Measurements from ENCODE around the gene AMZ2.

AMZ2 gene

GRCh38 chr17:68291836-68292688 is 44.2 kb downstream of the AMZ2 start:
- peak overlapping the region; percentile 96 for H4K91ac ChIP-seq (ENCODE audit: low read depth, low read length)

DNA sequence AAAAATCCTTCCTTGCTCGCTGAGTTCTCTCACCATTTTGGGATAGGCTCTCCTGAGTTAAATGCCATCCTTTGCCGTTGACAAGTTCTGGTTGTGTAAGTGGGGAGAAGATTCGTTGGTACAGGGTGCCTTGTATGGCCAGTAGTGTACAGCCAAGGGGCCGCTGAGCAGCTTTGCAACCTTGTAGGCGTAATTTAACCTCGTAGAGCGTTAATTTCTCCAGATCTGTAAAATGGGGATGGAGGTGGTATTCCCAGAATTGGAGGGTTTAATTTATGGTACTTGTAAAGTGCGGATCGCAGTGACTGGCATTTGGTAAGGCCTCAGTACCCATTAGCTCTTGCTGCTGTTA is 44.8 kb downstream of the AMZ2 start:
- no peak overlapping the region for H3K9ac ChIP-seq (ENCODE audit: low read length)
- H3K18ac ChIP-seq (ENCODE audit: low read length) = no peak overlapping the region
- H2AK5ac ChIP-seq (ENCODE audit: low read length) = no peak overlapping the region
- no peak overlapping the region for H3K23ac ChIP-seq (ENCODE audit: low read length)
- H2BK12ac ChIP-seq (ENCODE audit: low read length) = no peak overlapping the region
- H4K12ac ChIP-seq (ENCODE audit: low read depth, low read length) = no peak overlapping the region
- no peaks in the 10 kb centered on the region for H3K27me3 ChIP-seq (ENCODE audit: insufficient read depth, low read length)
- H2BK5ac ChIP-seq (ENCODE audit: low read depth, low read length, poor library complexity) = no peak overlapping the region
- H2BK120ac ChIP-seq (ENCODE audit: insufficient read depth, low read length, poor library complexity) = no peak overlapping the region
- H3K14ac ChIP-seq (ENCODE audit: low read length) = no peak overlapping the region
- peak overlapping the region; percentile 87 for H3K4me2 ChIP-seq (ENCODE audit: low read length)
- H4K91ac ChIP-seq (ENCODE audit: low read depth, low read length) = peak overlapping the region; percentile 96
- no peak overlapping the region for H2AFZ ChIP-seq (ENCODE audit: insufficient read depth, low read length, poor library complexity)
- no peak overlapping the region for H3K4me3 ChIP-seq (ENCODE audit: low read depth, low read length)
- H3K4me1 ChIP-seq (ENCODE audit: control insufficient read depth in 1 of 2, insufficient read depth in 2 of 2, low read length in 2 of 2) = peaks cover 12 to 13% of the 10 kb centered on the region in 2 experiments
- H4K8ac ChIP-seq (ENCODE audit: low read depth, low read length) = peak overlapping the region; percentile 26
- H3K4ac ChIP-seq (ENCODE audit: low read depth, low read length) = no peak overlapping the region
- peak overlapping the region; percentile 22 for H3K27ac ChIP-seq (ENCODE audit: low read depth, low read length)
- H3K79me2 ChIP-seq (ENCODE audit: control insufficient read depth, insufficient read depth, low read length, poor library complexity) = peaks cover 10% of the 10 kb centered on the region
- no CpG with 5 or more reads among the region's 9 CpGs for WGBS (ENCODE audit: extremely low coverage, insufficient coverage, insufficient read length)
- peaks cover 24% of the 10 kb centered on the region for H3K79me1 ChIP-seq (ENCODE audit: low read length)
- H3K9me3 ChIP-seq (ENCODE audit: insufficient read depth, low read depth, low read length) = no peaks in the 10 kb centered on the region
- H3K36me3 ChIP-seq (ENCODE audit: control insufficient read depth in 1 of 2, insufficient read depth in 2 of 2, low read length in 2 of 2) = no peaks in the 10 kb centered on the region
- DNase-seq = no peak

More at GRCh38 chr17:68291836-68292688, 44.2 kb downstream of the AMZ2 start:
- H3K9ac ChIP-seq (ENCODE audit: low read length) = peak overlapping the region; percentile 75
- peak overlapping the region; percentile 79 for H3K27ac ChIP-seq (ENCODE audit: low read depth, low read length)
- no peaks in the 10 kb centered on the region for H3K36me3 ChIP-seq (ENCODE audit: control insufficient read depth in 1 of 2, insufficient read depth in 2 of 2, low read length in 2 of 2)
- peak overlapping the region; percentile 93 for H3K18ac ChIP-seq (ENCODE audit: low read length)
- peaks cover 12 to 13% of the 10 kb centered on the region in 2 experiments for H3K4me1 ChIP-seq (ENCODE audit: control insufficient read depth in 1 of 2, insufficient read depth in 2 of 2, low read length in 2 of 2)
- H3K27me3 ChIP-seq (ENCODE audit: insufficient read depth, low read length) = no peaks in the 10 kb centered on the region
- H2BK120ac ChIP-seq (ENCODE audit: insufficient read depth, low read length, poor library complexity) = peak overlapping the region; percentile 85
- H4K12ac ChIP-seq (ENCODE audit: low read depth, low read length) = peak overlapping the region; percentile 87
- H2AFZ ChIP-seq (ENCODE audit: insufficient read depth, low read length, poor library complexity) = peak overlapping the region; percentile 93
- peak overlapping the region; percentile 76 for H3K14ac ChIP-seq (ENCODE audit: low read length)
- peak overlapping the region; percentile 84 for H2BK12ac ChIP-seq (ENCODE audit: low read length)
- peak overlapping the region; percentile 85 for H3K4me3 ChIP-seq (ENCODE audit: low read depth, low read length)
- H3K79me1 ChIP-seq (ENCODE audit: low read length) = peaks cover 24% of the 10 kb centered on the region
- no CpG with 5 or more reads among the region's 76 CpGs for WGBS (ENCODE audit: extremely low coverage, insufficient coverage, insufficient read length)
- H2AK5ac ChIP-seq (ENCODE audit: low read length) = peak overlapping the region; percentile 20
- no peaks in the 10 kb centered on the region for H3K9me3 ChIP-seq (ENCODE audit: insufficient read depth, low read depth, low read length)
- H3K4ac ChIP-seq (ENCODE audit: low read depth, low read length) = peak overlapping the region; percentile 49
- peak; percentile 83 to 85 for DNase-seq
- peak overlapping the region; percentile 70 for H4K8ac ChIP-seq (ENCODE audit: low read depth, low read length)
- peak overlapping the region; percentile 87 for H3K4me2 ChIP-seq (ENCODE audit: low read length)
- H3K79me2 ChIP-seq (ENCODE audit: control insufficient read depth, insufficient read depth, low read length, poor library complexity) = peaks cover 10% of the 10 kb centered on the region
- H2BK5ac ChIP-seq (ENCODE audit: low read depth, low read length, poor library complexity) = peak overlapping the region; percentile 81
- H3K23ac ChIP-seq (ENCODE audit: low read length) = no peak overlapping the region

GRCh38 chr17:68293490-68294195 is 45.8 kb downstream of the AMZ2 start:
- no peak overlapping the region for H4K8ac ChIP-seq (ENCODE audit: low read depth, low read length)
- H3K4me1 ChIP-seq (ENCODE audit: control insufficient read depth in 1 of 2, insufficient read depth in 2 of 2, low read length in 2 of 2) = peaks cover 12 to 13% of the 10 kb centered on the region in 2 experiments
- H2AK5ac ChIP-seq (ENCODE audit: low read length) = no peak overlapping the region
- no peaks in the 10 kb centered on the region for H3K9me3 ChIP-seq (ENCODE audit: insufficient read depth, low read depth, low read length)
- no peak overlapping the region for H4K12ac ChIP-seq (ENCODE audit: low read depth, low read length)
- H4K91ac ChIP-seq (ENCODE audit: low read depth, low read length) = no peak overlapping the region
- no peak overlapping the region for H3K14ac ChIP-seq (ENCODE audit: low read length)
- no peak overlapping the region for H2AFZ ChIP-seq (ENCODE audit: insufficient read depth, low read length, poor library complexity)
- WGBS (ENCODE audit: extremely low coverage, insufficient coverage, insufficient read length) = no CpG with 5 or more reads among the region's 6 CpGs
- H2BK5ac ChIP-seq (ENCODE audit: low read depth, low read length, poor library complexity) = no peak overlapping the region
- no peak for DNase-seq
- H3K36me3 ChIP-seq (ENCODE audit: control insufficient read depth in 1 of 2, insufficient read depth in 2 of 2, low read length in 2 of 2) = no peaks in the 10 kb centered on the region
- H3K79me2 ChIP-seq (ENCODE audit: control insufficient read depth, insufficient read depth, low read length, poor library complexity) = peaks cover 10% of the 10 kb centered on the region
- no peak overlapping the region for H3K4me3 ChIP-seq (ENCODE audit: low read depth, low read length)
- no peak overlapping the region for H3K9ac ChIP-seq (ENCODE audit: low read length)
- H2BK120ac ChIP-seq (ENCODE audit: insufficient read depth, low read length, poor library complexity) = no peak overlapping the region
- peak overlapping the region; percentile 35 for H3K18ac ChIP-seq (ENCODE audit: low read length)
- no peak overlapping the region for H3K4me2 ChIP-seq (ENCODE audit: low read length)
- no peaks in the 10 kb centered on the region for H3K27me3 ChIP-seq (ENCODE audit: insufficient read depth, low read length)
- peak overlapping the region; percentile 29 for H3K4ac ChIP-seq (ENCODE audit: low read depth, low read length)
- peak overlapping the region; percentile 16 for H3K27ac ChIP-seq (ENCODE audit: low read depth, low read length)
- H3K23ac ChIP-seq (ENCODE audit: low read length) = no peak overlapping the region
- peaks cover 24% of the 10 kb centered on the region for H3K79me1 ChIP-seq (ENCODE audit: low read length)
- peak overlapping the region; percentile 73 for H2BK12ac ChIP-seq (ENCODE audit: low read length)

DNA sequence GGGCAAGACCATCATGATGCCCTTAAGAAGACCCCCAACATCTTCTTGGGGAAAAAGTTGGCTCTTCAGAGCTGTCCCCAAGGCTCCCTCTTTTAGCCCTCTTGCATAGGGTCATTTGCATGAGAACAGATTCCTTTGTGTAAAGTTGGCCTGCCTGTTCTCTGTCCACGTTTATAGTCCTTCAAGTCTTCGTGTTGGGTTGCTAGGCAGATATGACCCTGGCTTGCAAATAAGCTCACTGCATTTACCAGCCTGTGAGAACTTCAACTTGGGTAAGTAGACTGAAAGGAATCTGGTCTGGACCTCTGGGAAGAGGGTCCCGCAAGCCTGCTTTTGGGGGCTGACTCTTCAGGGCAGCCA is 46.3 kb downstream of the AMZ2 start:
- H2AK5ac ChIP-seq (ENCODE audit: low read length) = no peak overlapping the region
- no peak overlapping the region for H3K14ac ChIP-seq (ENCODE audit: low read length)
- H4K8ac ChIP-seq (ENCODE audit: low read depth, low read length) = no peak overlapping the region
- no peak overlapping the region for H3K23ac ChIP-seq (ENCODE audit: low read length)
- H3K4me1 ChIP-seq (ENCODE audit: control insufficient read depth in 1 of 2, insufficient read depth in 2 of 2, low read length in 2 of 2) = peaks cover 12 to 13% of the 10 kb centered on the region in 2 experiments
- H4K91ac ChIP-seq (ENCODE audit: low read depth, low read length) = no peak overlapping the region
- no peak overlapping the region for H2AFZ ChIP-seq (ENCODE audit: insufficient read depth, low read length, poor library complexity)
- no peaks in the 10 kb centered on the region for H3K27me3 ChIP-seq (ENCODE audit: insufficient read depth, low read length)
- no CpG with 5 or more reads among the region's 3 CpGs for WGBS (ENCODE audit: extremely low coverage, insufficient coverage, insufficient read length)
- H4K12ac ChIP-seq (ENCODE audit: low read depth, low read length) = no peak overlapping the region
- peak overlapping the region; percentile 29 for H3K4ac ChIP-seq (ENCODE audit: low read depth, low read length)
- H3K36me3 ChIP-seq (ENCODE audit: control insufficient read depth in 1 of 2, insufficient read depth in 2 of 2, low read length in 2 of 2) = no peaks in the 10 kb centered on the region
- no peak overlapping the region for H2BK5ac ChIP-seq (ENCODE audit: low read depth, low read length, poor library complexity)
- no peak overlapping the region for H3K4me2 ChIP-seq (ENCODE audit: low read length)
- peaks cover 10% of the 10 kb centered on the region for H3K79me2 ChIP-seq (ENCODE audit: control insufficient read depth, insufficient read depth, low read length, poor library complexity)
- peak overlapping the region; percentile 18 for H2BK12ac ChIP-seq (ENCODE audit: low read length)
- H3K79me1 ChIP-seq (ENCODE audit: low read length) = peaks cover 24% of the 10 kb centered on the region
- H3K4me3 ChIP-seq (ENCODE audit: low read depth, low read length) = no peak overlapping the region
- peak overlapping the region; percentile 30 for H2BK120ac ChIP-seq (ENCODE audit: insufficient read depth, low read length, poor library complexity)
- H3K9ac ChIP-seq (ENCODE audit: low read length) = no peak overlapping the region
- H3K27ac ChIP-seq (ENCODE audit: low read depth, low read length) = peak overlapping the region; percentile 16
- no peak for DNase-seq
- no peaks in the 10 kb centered on the region for H3K9me3 ChIP-seq (ENCODE audit: insufficient read depth, low read depth, low read length)
- H3K18ac ChIP-seq (ENCODE audit: low read length) = no peak overlapping the region
